Naive thymus-derived CD8-positive, alpha-beta T cell (primary cell): Measurements from ENCODE around the gene IL17D. TPM values are rescaled to one million over a fixed set of nuclear protein-coding genes. Genes with fewer than 3 reads are reported as not detected.
"Not testable (repeated sequence)": the region's sequence is repeated elsewhere in the genome, so short reads cannot be mapped to it uniquely, and the experiment has no call there.

Experiments used
- ATAC-seq, 2 donors: fragments of 150-1000 bp; cut with Tn5 transposase in 1 of 2; sonication (Bioruptor Pico), chemical (Tn5 transposase) in 1 of 2; 1 replicate in 1 of 2; 2 replicates in 1 of 2; pipeline ENCODE4 v1.10.0; 2021; ENCODE audit warnings: mild to moderate bottlenecking in 2 of 2, moderate library complexity in 2 of 2
- POLR2A ChIA-PET: fragments of 350-600 bp; sonication (Branson Sonifier 250); formaldehyde crosslinking; loops from one replicate; lab custom pipeline; 2021; ENCODE audit warnings: antibody characterized with exemption; lab: Charles Lee
- DNase-seq, 10 donors: peaks; one replicate each; pipeline versions ENCODE4 v3.0.0 to v3.0.0-alpha.2; 2020 to 2022
- H3K27ac Mint-ChIP-seq, 10 donors: one replicate each; pipeline ENCODE4 v1.8.0; 2020 to 2022; ENCODE audit warnings: mild to moderate bottlenecking in 10 of 10, mixed read lengths in 10 of 10, moderate library complexity in 4 of 10, inconsistent platforms in 1 of 10
- H3K27me3 Mint-ChIP-seq, 5 donors: one replicate each; pipeline ENCODE4 v1.8.0; 2021 to 2022; ENCODE audit warnings: mixed read lengths in 5 of 5
- H3K36me3 Mint-ChIP-seq, 3 donors: one replicate each; pipeline ENCODE4 v1.8.0; 2020 to 2022; ENCODE audit warnings: mixed read lengths in 3 of 3, mild to moderate bottlenecking in 2 of 3, inconsistent platforms in 1 of 3
- H3K4me1 Mint-ChIP-seq, 4 donors: one replicate each; pipeline ENCODE4 v1.8.0; 2021 to 2022; ENCODE audit warnings: mixed read lengths in 4 of 4
- H3K4me3 Mint-ChIP-seq, 10 donors: one replicate each; pipeline ENCODE4 v1.8.0; 2020 to 2022; ENCODE audit warnings: mild to moderate bottlenecking in 10 of 10, mixed read lengths in 10 of 10, moderate library complexity in 6 of 10, inconsistent platforms in 1 of 10
- H3K9me3 Mint-ChIP-seq, 9 donors: one replicate each; pipeline ENCODE4 v1.8.0; 2020 to 2022; ENCODE audit warnings: mixed read lengths in 9 of 9, mild to moderate bottlenecking in 3 of 9, inconsistent platforms in 1 of 9, moderate library complexity in 1 of 9
- polyA plus RNA-seq, 3 donors: library from polyadenylated mRNA; unstranded; fragments of 300-500 nt; fragmentation: Illumina TruSeq; gene quantifications; one replicate each; pipeline ENCODE4 v1.2.3, GENCODE V29; 2021
- total RNA-seq, 8 experiments: library from RNA in 2 of 8; stranded (reverse) in 2 of 8; gene quantifications; one replicate each; pipeline ENCODE4 v1.2.3 and lab custom pipeline; 2021 to 2026

Gene IL17D
- under 1 TPM; 0.22 to 0.26 TPM for total RNA-seq
- under 1 TPM; 0.11 to 0.50 (median 0.16) TPM for polyA plus RNA-seq
- total RNA-seq (lab: John Stamatoyannopoulos, UW), result 0 to 1.7 (median 0.43) reads per million in 6 experiments

- peak within 1 kb of the TSS; percentile 87 to 97 (median 92) for H3K4me3 Mint-ChIP-seq
- no peaks in the 10 kb centered on the region for H3K36me3 Mint-ChIP-seq
- ATAC-seq, result peak; percentile 32 to 43
- peaks cover 9 to 17% (median 11%) of the 10 kb centered on the region in 4 donors for H3K4me1 Mint-ChIP-seq
- H3K9me3 Mint-ChIP-seq, result no peaks in the 10 kb centered on the region
- peak within 1 kb of the TSS; percentile 62 to 96 (median 88) for H3K27ac Mint-ChIP-seq
- peak in 9 of 10 donors; percentile 18 to 67 (median 43) for DNase-seq
- H3K27me3 Mint-ChIP-seq, result peaks cover 8 to 22% (median 11%) of the 10 kb centered on the region in 5 donors
- POLR2A ChIA-PET, result interaction anchor here (1.0 to 1.5 kb wide), 3 partner anchors 70 to 227 kb away, joined by 3 to 8 read pairs (median 4); partner anchors contain the start of gene EEF1AKMT1
These were observed at the start of gene IL17D for GRCh38 chr13:20702915-20703779. TSS of gene IL17D (plus strand) at chr13:20703699. CDS start at chr13:20704002, 303 bp downstream.

- Mint-ChIP-seq H3K36me3 (peaks cover 5 to 29% (median 24%) of the 10 kb centered on the region in 3 donors), H3K4me3 (no peak overlapping the region), H3K27ac (no peak overlapping the region), H3K9me3 (no peaks in the 10 kb centered on the region), H3K27me3 (no peaks in the 10 kb centered on the region), H3K4me1 (no peaks in the 10 kb centered on the region)
- DNase-seq, result no peak
- POLR2A ChIA-PET, result no interaction called here
- ATAC-seq, result no peak
These were observed 49.3 kb upstream of the IL17D start for GRCh38 chr13:20654156-20654555.

- peaks cover 0 to 2% (median 0%) of the 10 kb centered on the region in 4 donors for H3K4me1 Mint-ChIP-seq
- no peaks in the 10 kb centered on the region for H3K27me3 Mint-ChIP-seq
- H3K9me3 Mint-ChIP-seq, result no peaks in the 10 kb centered on the region
- no peak for DNase-seq
- peaks cover 10 to 54% (median 22%) of the 10 kb centered on the region in 3 donors for H3K36me3 Mint-ChIP-seq
- no peak overlapping the region for H3K4me3 Mint-ChIP-seq
- H3K27ac Mint-ChIP-seq, result no peak overlapping the region
- no peak for ATAC-seq
- POLR2A ChIA-PET, result no interaction called here
These were observed 45.0 kb upstream of the IL17D start for GRCh38 chr13:20658451-20659040.

- H3K4me3 Mint-ChIP-seq, result no peak overlapping the region
- ATAC-seq (no peak), DNase-seq (no peak)
- H3K36me3 Mint-ChIP-seq, result peaks cover 13 to 45% (median 18%) of the 10 kb centered on the region in 3 donors
- peaks cover 0 to 2% (median 0%) of the 10 kb centered on the region in 4 donors for H3K4me1 Mint-ChIP-seq
- POLR2A ChIA-PET, result no interaction called here
- no peak overlapping the region for H3K27ac Mint-ChIP-seq
- H3K27me3 Mint-ChIP-seq, result no peaks in the 10 kb centered on the region
- H3K9me3 Mint-ChIP-seq, result no peaks in the 10 kb centered on the region
These were observed 39.1 kb upstream of the IL17D start for GRCh38 chr13:20664351-20664750.

DNA sequence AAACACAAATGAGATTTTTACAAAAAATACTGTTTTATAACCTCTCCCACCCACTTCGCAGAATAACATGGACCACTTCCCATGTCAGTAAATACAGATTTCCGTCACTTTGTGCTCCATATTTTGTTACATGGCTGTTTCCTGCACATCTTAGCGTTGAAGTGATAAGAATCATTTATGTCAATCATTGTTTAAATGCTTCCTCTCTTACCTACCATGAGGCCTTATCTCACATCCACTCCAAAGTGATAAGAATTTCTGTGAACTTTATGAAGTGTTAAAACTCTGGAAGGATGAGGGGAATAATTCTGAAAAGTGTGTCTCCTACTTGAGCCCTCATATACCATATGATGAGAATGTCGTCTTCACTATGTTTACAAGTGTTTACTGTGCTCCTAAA, 36.6 kb upstream of the IL17D start:
- Mint-ChIP-seq H3K27me3 (no peaks in the 10 kb centered on the region), H3K4me3 (no peak overlapping the region), H3K4me1 (no peaks in the 10 kb centered on the region), H3K9me3 (no peaks in the 10 kb centered on the region), H3K27ac (no peak overlapping the region), H3K36me3 (peaks cover 17 to 48% (median 18%) of the 10 kb centered on the region in 3 donors)
- no peak for DNase-seq
- ATAC-seq, result no peak
- POLR2A ChIA-PET, result no interaction called here

GRCh38 chr13:20667857-20668437, 35.6 kb upstream of the IL17D start:
- ATAC-seq (no peak), DNase-seq (no peak)
- Mint-ChIP-seq H3K36me3 (peaks cover 17 to 52% (median 18%) of the 10 kb centered on the region in 3 donors), H3K4me3 (no peak overlapping the region), H3K4me1 (no peaks in the 10 kb centered on the region), H3K27me3 (no peaks in the 10 kb centered on the region), H3K27ac (no peak overlapping the region), H3K9me3 (no peaks in the 10 kb centered on the region)
- POLR2A ChIA-PET, result no interaction called here

GRCh38 chr13:20669162-20669561, 34.3 kb upstream of the IL17D start:
- POLR2A ChIA-PET, result no interaction called here
- DNase-seq, result no peak

DNA sequence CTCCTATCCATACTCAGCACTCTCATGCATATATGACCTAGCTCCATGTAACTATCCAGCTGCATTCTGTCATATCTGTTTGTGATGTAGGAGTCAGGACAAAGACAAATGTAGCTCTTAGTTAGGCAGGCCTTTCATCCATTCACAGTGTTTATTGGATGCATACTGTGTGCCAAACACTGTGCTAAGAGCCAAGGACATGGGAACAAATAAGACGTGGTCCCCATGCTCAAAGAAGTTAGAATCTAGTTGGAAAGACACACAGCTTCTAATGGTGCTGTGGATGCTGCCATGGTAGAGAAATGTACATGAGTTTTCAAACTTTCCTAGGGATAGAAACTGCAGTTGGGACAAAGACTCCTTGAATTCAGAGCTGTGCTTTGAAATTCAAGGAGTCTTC, 31.7 kb upstream of the IL17D start:
- Mint-ChIP-seq H3K27ac (no peak overlapping the region), H3K27me3 (no peaks in the 10 kb centered on the region), H3K36me3 (peaks cover 9 to 58% (median 19%) of the 10 kb centered on the region in 3 donors), H3K4me3 (no peak overlapping the region), H3K4me1 (no peaks in the 10 kb centered on the region), H3K9me3 (no peaks in the 10 kb centered on the region)
- DNase-seq (no peak), ATAC-seq (no peak)
- POLR2A ChIA-PET, result no interaction called here

More at GRCh38 chr13:20669162-20669561, 34.3 kb upstream of the IL17D start:
- no peak for ATAC-seq
- Mint-ChIP-seq H3K4me1 (no peaks in the 10 kb centered on the region), H3K9me3 (no peaks in the 10 kb centered on the region), H3K36me3 (peaks cover 12 to 53% (median 19%) of the 10 kb centered on the region in 3 donors), H3K4me3 (no peak overlapping the region), H3K27me3 (no peaks in the 10 kb centered on the region), H3K27ac (no peak overlapping the region)

- Mint-ChIP-seq H3K4me3 (no peak overlapping the region), H3K4me1 (no peaks in the 10 kb centered on the region), H3K36me3 (peaks cover 9 to 58% (median 22%) of the 10 kb centered on the region in 3 donors), H3K27ac (no peak overlapping the region), H3K9me3 (no peaks in the 10 kb centered on the region), H3K27me3 (no peaks in the 10 kb centered on the region)
- no peak for DNase-seq
- POLR2A ChIA-PET, result no interaction called here
- ATAC-seq, result no peak
These were observed 30.7 kb upstream of the IL17D start for GRCh38 chr13:20672772-20673171.

DNA sequence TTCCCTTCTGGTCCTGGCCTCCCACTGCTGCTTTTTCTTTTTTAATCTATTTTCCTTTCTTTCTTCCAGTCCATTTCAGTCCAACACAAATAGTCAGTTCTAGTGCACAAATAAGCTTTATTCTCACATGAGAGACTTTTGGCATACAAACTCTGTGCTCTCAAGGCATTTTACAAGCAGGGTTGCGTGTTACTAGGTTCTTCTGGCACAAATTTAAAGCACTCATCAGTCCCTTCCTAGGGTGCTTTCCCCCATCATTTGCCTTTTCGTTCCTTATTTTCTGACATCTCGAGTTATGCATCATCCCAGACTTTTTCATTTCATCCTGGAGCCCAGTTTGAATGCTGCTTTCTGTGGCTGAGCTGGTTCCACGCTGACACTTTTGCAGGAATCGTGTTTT, 29.8 kb upstream of the IL17D start:
- H3K27me3 Mint-ChIP-seq, result no peaks in the 10 kb centered on the region
- POLR2A ChIA-PET, result no interaction called here
- no peaks in the 10 kb centered on the region for H3K9me3 Mint-ChIP-seq
- peak overlapping the region in 1 of 10 donors; percentile 87 for H3K27ac Mint-ChIP-seq
- H3K36me3 Mint-ChIP-seq, result peaks cover 9 to 59% (median 24%) of the 10 kb centered on the region in 3 donors
- H3K4me3 Mint-ChIP-seq, result no peak overlapping the region
- H3K4me1 Mint-ChIP-seq, result no peaks in the 10 kb centered on the region
- ATAC-seq, result no peak
- no peak for DNase-seq

DNA sequence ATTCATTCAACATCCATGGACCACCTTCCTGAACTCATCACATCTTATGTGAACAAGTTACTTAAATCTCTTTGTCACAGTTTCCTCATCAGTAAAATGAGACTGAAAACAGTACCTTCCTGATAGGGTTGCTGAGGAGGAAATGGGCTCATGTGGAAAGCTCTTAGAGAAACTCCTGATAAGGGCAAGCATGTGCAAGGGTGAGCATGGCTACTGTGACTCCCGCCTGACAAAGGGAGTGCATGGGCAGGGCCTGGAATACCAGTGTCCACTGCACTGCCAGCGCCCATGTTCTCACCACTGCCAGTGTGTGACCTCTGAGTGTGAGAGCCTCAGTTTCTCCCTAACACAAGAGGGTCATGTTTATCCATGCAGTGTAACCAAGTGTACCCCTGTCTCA, 27.3 kb upstream of the IL17D start:
- H3K36me3 Mint-ChIP-seq, result peaks cover 9 to 68% (median 31%) of the 10 kb centered on the region in 3 donors
- no peak overlapping the region for H3K4me3 Mint-ChIP-seq
- no peaks in the 10 kb centered on the region for H3K4me1 Mint-ChIP-seq
- no peaks in the 10 kb centered on the region for H3K9me3 Mint-ChIP-seq
- peak overlapping the region in 1 of 10 donors; percentile 10 for H3K27ac Mint-ChIP-seq
- ATAC-seq (no peak), DNase-seq (no peak)
- POLR2A ChIA-PET, result no interaction called here
- H3K27me3 Mint-ChIP-seq, result no peaks in the 10 kb centered on the region

- H3K4me1 Mint-ChIP-seq, H3K4me3 Mint-ChIP-seq, POLR2A ChIA-PET, ATAC-seq, H3K27me3 Mint-ChIP-seq, H3K9me3 Mint-ChIP-seq, DNase-seq, H3K27ac Mint-ChIP-seq: not testable (repeated sequence)
- peaks cover 8 to 53% (median 33%) of the 10 kb centered on the region in 3 donors for H3K36me3 Mint-ChIP-seq
These were observed 24.9 kb upstream of the IL17D start for GRCh38 chr13:20678606-20679005.

DNA sequence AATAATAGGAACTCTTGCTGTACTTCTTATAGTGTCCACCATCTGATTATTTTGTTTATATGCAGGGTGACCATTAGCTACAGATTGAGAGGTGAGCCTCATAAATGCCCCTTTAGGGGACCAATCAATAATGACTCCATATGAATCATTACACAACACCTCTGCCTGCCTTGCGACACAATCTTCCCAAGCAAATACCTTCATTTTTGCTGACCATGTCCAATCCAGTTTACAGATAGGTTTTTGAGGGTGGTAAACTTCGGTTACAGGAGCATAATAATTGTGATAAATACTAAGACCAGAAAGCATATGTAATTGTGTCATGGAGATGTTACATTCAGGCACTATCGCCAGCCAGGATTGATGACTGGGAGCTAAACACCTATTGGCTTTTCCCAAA, 23.6 kb upstream of the IL17D start:
- Mint-ChIP-seq H3K4me3 (no peak overlapping the region), H3K4me1 (no peaks in the 10 kb centered on the region), H3K27me3 (no peaks in the 10 kb centered on the region), H3K27ac (no peak overlapping the region), H3K9me3 (no peaks in the 10 kb centered on the region), H3K36me3 (peaks cover 4 to 53% (median 27%) of the 10 kb centered on the region in 3 donors)
- DNase-seq (no peak), ATAC-seq (no peak)
- POLR2A ChIA-PET, result no interaction called here
